Lung (tissue), 12 donors: ENCODE measurements around the gene HCN3. TPM values are rescaled to one million over a fixed set of nuclear protein-coding genes. Genes with fewer than 3 reads are reported as not detected.

Experiments
- ATAC-seq: fragments of 200-7000 bp; cut with Tn5 transposase; one replicate; pipeline ENCODE4 v1.9.1; 2020; ENCODE audit warnings: moderate number of reproducible peaks; ENCODE audit not compliant: insufficient read depth, low FRiP score
- DNase-seq, 3 donors: peaks; one replicate each; pipeline ENCODE4 v3.0.0-alpha.2; 2013 to 2017
- H3K27ac ChIP-seq, 2 donors: one replicate each; pipeline ENCODE4 v1.5.1; 2013; ENCODE audit warnings: mild to moderate bottlenecking in 2 of 2, moderate library complexity in 2 of 2, control low read depth in 1 of 2, inconsistent platforms in 1 of 2, low read depth in 1 of 2, low read length in 1 of 2
- H3K27me3 ChIP-seq, 3 donors: one replicate each; pipeline ENCODE4 v1.5.1; 2013; ENCODE audit warnings: low read length in 2 of 3; ENCODE audit not compliant: control insufficient read depth in 3 of 3, insufficient read depth in 3 of 3
- H3K36me3 ChIP-seq, 4 donors: one replicate each; pipeline ENCODE4 v1.5.1; 2013; ENCODE audit warnings: low read length in 4 of 4, mild to moderate bottlenecking in 1 of 4, moderate library complexity in 1 of 4; ENCODE audit not compliant: control insufficient read depth in 4 of 4, insufficient read depth in 4 of 4
- H3K4me1 ChIP-seq, 5 donors: one replicate each; pipeline ENCODE4 v1.5.1; 2013; ENCODE audit warnings: low read length in 5 of 5, mild to moderate bottlenecking in 2 of 5, moderate library complexity in 1 of 5; ENCODE audit not compliant: control insufficient read depth in 5 of 5, insufficient read depth in 5 of 5
- H3K4me3 ChIP-seq: one replicate; pipeline ENCODE4 v1.5.1; 2013; ENCODE audit warnings: mild to moderate bottlenecking, control low read depth, moderate library complexity
- H3K9ac ChIP-seq, 2 donors: one replicate each; pipeline ENCODE4 v1.5.1; 2013; ENCODE audit warnings: low read length in 2 of 2, control low read depth in 1 of 2; ENCODE audit not compliant: insufficient read depth in 1 of 2
- H3K9me3 ChIP-seq, 4 donors: one replicate each; pipeline ENCODE4 v1.5.1; 2013; ENCODE audit warnings: low read length in 3 of 4, mild to moderate bottlenecking in 1 of 4, moderate library complexity in 1 of 4; ENCODE audit not compliant: control insufficient read depth in 4 of 4, insufficient read depth in 3 of 4
- CTCF ChIP-seq: IDR thresholded peaks from 2 replicates; pipeline ENCODE4 v1.5.1; 2012; ENCODE audit warnings: mild to moderate bottlenecking; ENCODE audit errors: control extremely low read depth, extremely low read depth
- WGBS, 2 donors: extraction: QIAGEN DNeasy Blood & Tissue Kit; methylation state at CpG; one replicate each; pipeline ENCODE4 v1.1.7; 2013; 5-methylcytosine and 5-hydroxymethylcytosine counted together
- polyA plus RNA-seq, 2 donors: library from polyadenylated mRNA; stranded (reverse); fragments of 200-250 nt; gene quantifications; one replicate each; pipeline ENCODE4 v1.2.1, GENCODE V29; 2013
- total RNA-seq, 2 donors: library from RNA; depleted of rRNA in 1 of 2; stranded (reverse); fragments of >200 nt in 1 of 2; gene quantifications; one replicate each; pipeline ENCODE4 v1.2.1, GENCODE V29; 2014 to 2021
- donor health status: control.
- donor health status: control.
- donor health status: Bipolar disorder and iron deficiency.
- donor health status: healthy.
- donor health status: DM: yes; HTN: yes; CAD: no.

HCN3 gene
- total and polyA plus RNA-seq, 4 donors: 1.0 to 4.7 (median 2.2) TPM

DNA sequence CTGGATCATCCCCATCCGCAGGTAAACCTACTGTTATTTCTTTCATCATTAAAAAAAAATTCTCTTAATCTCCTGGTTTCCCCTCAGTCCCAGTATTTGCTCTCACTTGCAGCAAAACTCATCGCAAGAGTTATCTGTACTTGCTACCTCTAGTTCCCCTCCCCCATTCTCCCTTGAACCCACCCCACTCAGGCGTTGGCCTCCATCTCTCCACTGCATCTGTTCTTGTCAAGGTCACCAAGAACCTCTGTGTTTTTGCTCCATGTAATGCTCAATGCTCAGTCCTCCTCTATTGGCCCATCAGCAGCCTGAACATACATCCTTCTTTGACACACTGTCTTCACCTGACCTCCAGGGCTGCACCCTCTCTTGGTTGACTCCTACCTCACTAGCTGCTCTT lies 19.4 kb downstream of the HCN3 start:
- no peak overlapping the region for H3K4me3 ChIP-seq
- peaks cover 0 to 6% (median 0%) of the 10 kb centered on the region in 5 donors for H3K4me1 ChIP-seq
- no peaks in the 10 kb centered on the region for H3K36me3 ChIP-seq
- WGBS, 2 donors: 81 to 90% methylated on average over 3 of the region's 3 CpGs
- peaks cover 0 to 50% (median 35%) of the 10 kb centered on the region in 3 donors for H3K27me3 ChIP-seq
- no peak for TF ChIP-seq CTCF
- ATAC-seq (no peak), DNase-seq (no peak)
- no peak overlapping the region for H3K9ac ChIP-seq
- peaks cover 0 to 2% (median 0%) of the 10 kb centered on the region in 4 donors for H3K9me3 ChIP-seq
- no peak overlapping the region for H3K27ac ChIP-seq

DNA sequence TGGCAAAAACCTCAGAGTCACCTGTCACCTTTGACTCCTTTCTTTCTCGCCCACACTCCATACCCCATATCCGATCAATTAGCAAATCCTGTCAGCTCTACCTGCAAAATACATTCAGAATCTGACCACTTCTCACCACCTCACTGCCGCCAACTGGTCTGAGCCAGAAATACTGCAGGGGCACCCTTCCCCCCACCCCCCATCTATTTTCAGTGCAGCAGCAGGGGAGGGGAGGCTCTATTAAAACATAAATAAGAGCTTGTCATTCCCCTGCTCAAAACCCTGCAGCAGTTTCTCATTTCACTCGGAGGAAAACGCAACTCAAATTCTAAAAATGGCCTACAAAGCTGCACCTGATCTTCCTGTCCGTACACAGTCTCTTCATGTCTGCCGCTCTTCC lies 20.1 kb downstream of the HCN3 start:
- Histone ChIP-seq H3K4me3 (no peak overlapping the region), H3K36me3 (no peaks in the 10 kb centered on the region), H3K4me1 (peaks cover 0 to 6% (median 0%) of the 10 kb centered on the region in 5 donors), H3K27me3 (peaks cover 0 to 50% (median 35%) of the 10 kb centered on the region in 3 donors), H3K9me3 (peaks cover 0 to 2% (median 0%) of the 10 kb centered on the region in 4 donors), H3K9ac (no peak overlapping the region), H3K27ac (no peak overlapping the region)
- ATAC-seq: no peak
- TF ChIP-seq CTCF: no peak
- 75 to 76% methylated on average over 7 of the region's 7 CpGs for WGBS, 2 donors
- no peak for DNase-seq

GRCh38 chr1:155300024-155300423 lies 22.8 kb downstream of the HCN3 start:
- peaks cover 0 to 28% (median 22%) of the 10 kb centered on the region in 3 donors for H3K27me3 ChIP-seq
- DNase-seq: no peak
- ATAC-seq: no peak
- peaks cover 0 to 2% (median 0%) of the 10 kb centered on the region in 4 donors for H3K9me3 ChIP-seq
- 91 to 92% methylated on average over 8 of the region's 8 CpGs for WGBS, 2 donors
- no peak overlapping the region for H3K27ac ChIP-seq
- peaks cover 0 to 5% (median 0%) of the 10 kb centered on the region in 5 donors for H3K4me1 ChIP-seq
- no peak overlapping the region for H3K4me3 ChIP-seq
- H3K9ac ChIP-seq: no peak overlapping the region
- no peaks in the 10 kb centered on the region for H3K36me3 ChIP-seq
- no peak for TF ChIP-seq CTCF
